Stimulated activated CD8-positive, alpha-beta memory T cell treated with anti-CD3 and anti-CD28 coated beads, Interleukin-12 subunit alpha, Interleukin-12 subunit beta, amount 100 ng/mL, for 24 hours (primary cell): ENCODE results near the gene PDE4C.
"Not testable (repeated sequence)": the region's sequence is repeated elsewhere in the genome, so short reads cannot be mapped to it uniquely, and the experiment has no call there.

Experiments
- DNase-seq: peaks from one replicate; pipeline ENCODE4 v3.0.0-alpha.2; 2020; ENCODE audit errors: extremely low read depth

The PDE4C gene

GRCh38 chr19:18223860-18224524, 2.2 kb downstream of the PDE4C start:
- DNase-seq = no peak

GRCh38 chr19:18221815-18222725, 4.2 kb downstream of the PDE4C start:
- DNase-seq = no peak

GRCh38 chr19:18220632-18221275, 5.5 kb downstream of the PDE4C start:
- no peak for DNase-seq

- DNase-seq = no peak
Measured at GRCh38 chr19:18219911-18220631, 6.2 kb downstream of the PDE4C start.

GRCh38 chr19:18218600-18218999, 7.6 kb downstream of the PDE4C start:
- no peak for DNase-seq

- DNase-seq = no peak
Measured at GRCh38 chr19:18218159-18218558, 8.1 kb downstream of the PDE4C start.

GRCh38 chr19:18216789-18217188, 9.4 kb downstream of the PDE4C start:
- DNase-seq = no peak

- no peak for DNase-seq
Measured at GRCh38 chr19:18214779-18215433, 11.3 kb downstream of the PDE4C start.

- DNase-seq = no peak
Measured at GRCh38 chr19:18211683-18212082, 14.6 kb downstream of the PDE4C start.

GRCh38 chr19:18209912-18210311, 16.3 kb downstream of the PDE4C start:
- DNase-seq = not testable (repeated sequence)

GRCh38 chr19:18208098-18208951, 17.9 kb downstream of the PDE4C start:
- DNase-seq = no peak

GRCh38 chr19:18206018-18206417, 20.2 kb downstream of the PDE4C start:
- no peak for DNase-seq

GRCh38 chr19:18205200-18205892, 20.9 kb downstream of the PDE4C start:
- no peak for DNase-seq

GRCh38 chr19:18204394-18205199, 21.6 kb downstream of the PDE4C start:
- DNase-seq = no peak

GRCh38 chr19:18203863-18204393, 22.3 kb downstream of the PDE4C start, which contains the start of gene RAB3A:
RAB3A (minus strand) TSS chr19:18204042; CDS start chr19:18202740, 1,302 bp downstream.
- peak; percentile 96 for DNase-seq

GRCh38 chr19:18203408-18203862, 22.8 kb downstream of the PDE4C start:
- no peak for DNase-seq

- no peak for DNase-seq
Measured at GRCh38 chr19:18202778-18203407, 23.3 kb downstream of the PDE4C start.

GRCh38 chr19:18202397-18202777, 23.9 kb downstream of the PDE4C start:
- no peak for DNase-seq
